Neural progenitor cell (in vitro differentiated cells): ENCODE data around the gene LDLRAD4.

Source experiments
- EZH2 ChIP-seq: fragments of 200-600 bp; sonication (generic); IDR thresholded peaks from 2 replicates; pipeline ENCODE4 v1.6.1; 2017; ENCODE audit warnings: antibody characterized with exemption, mild to moderate bottlenecking, moderate library complexity
- EZH2phosphoT487 ChIP-seq: fragments of 200-600 bp; sonication (generic); IDR thresholded peaks from 2 replicates; pipeline ENCODE4 v1.6.1; 2017; ENCODE audit warnings: antibody characterized with exemption
- TF ChIP-seq, protein P1 (sequence below): fragments of 200-600 bp; sonication (generic); IDR thresholded peaks from 2 replicates; pipeline ENCODE4 v1.5.1; 2017; ENCODE audit warnings: antibody characterized with exemption, mild to moderate bottlenecking

DNA sequence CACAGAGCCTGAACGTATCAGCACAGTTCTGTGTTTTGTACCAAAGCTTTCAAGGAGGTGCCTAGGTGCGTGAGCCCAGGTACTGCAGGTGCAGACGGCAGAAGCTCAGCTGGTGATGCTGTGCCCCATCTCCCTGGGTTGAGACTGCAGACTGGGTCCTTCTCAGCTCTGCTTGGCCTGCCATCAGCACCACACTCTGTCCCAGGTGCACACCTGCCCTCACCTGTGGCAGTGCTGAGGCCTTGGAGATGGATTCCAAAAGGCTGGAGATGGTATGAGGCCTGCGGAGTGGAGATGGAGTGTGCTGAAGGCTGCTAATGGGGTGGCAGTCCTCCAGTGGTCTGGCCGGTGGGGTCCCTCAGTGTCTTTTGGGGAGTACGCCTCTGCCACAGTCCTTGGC lies 9.3 kb downstream of the LDLRAD4 start:
- TF ChIP-seq EZH2 (no peak), EZH2phosphoT487 (no peak)
- TF ChIP-seq, protein P1, sequence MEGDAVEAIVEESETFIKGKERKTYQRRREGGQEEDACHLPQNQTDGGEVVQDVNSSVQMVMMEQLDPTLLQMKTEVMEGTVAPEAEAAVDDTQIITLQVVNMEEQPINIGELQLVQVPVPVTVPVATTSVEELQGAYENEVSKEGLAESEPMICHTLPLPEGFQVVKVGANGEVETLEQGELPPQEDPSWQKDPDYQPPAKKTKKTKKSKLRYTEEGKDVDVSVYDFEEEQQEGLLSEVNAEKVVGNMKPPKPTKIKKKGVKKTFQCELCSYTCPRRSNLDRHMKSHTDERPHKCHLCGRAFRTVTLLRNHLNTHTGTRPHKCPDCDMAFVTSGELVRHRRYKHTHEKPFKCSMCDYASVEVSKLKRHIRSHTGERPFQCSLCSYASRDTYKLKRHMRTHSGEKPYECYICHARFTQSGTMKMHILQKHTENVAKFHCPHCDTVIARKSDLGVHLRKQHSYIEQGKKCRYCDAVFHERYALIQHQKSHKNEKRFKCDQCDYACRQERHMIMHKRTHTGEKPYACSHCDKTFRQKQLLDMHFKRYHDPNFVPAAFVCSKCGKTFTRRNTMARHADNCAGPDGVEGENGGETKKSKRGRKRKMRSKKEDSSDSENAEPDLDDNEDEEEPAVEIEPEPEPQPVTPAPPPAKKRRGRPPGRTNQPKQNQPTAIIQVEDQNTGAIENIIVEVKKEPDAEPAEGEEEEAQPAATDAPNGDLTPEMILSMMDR = no peak
